H9 (cell line): ENCODE data around the gene CXCL13. TPM values are rescaled to one million over a fixed set of nuclear protein-coding genes. Genes with fewer than 3 reads are reported as not detected.

ENCODE experiments used
- DNase-seq: peaks from one replicate; pipeline ENCODE4 v3.0.0-alpha.2; 2017
- H2AFZ ChIP-seq: one replicate; pipeline ENCODE4 v1.6.1; 2013; ENCODE audit warnings: mild to moderate bottlenecking, low read length, control low read depth, moderate library complexity
- H2AK5ac ChIP-seq: 2 replicates; pipeline ENCODE4 v1.6.1; 2013; ENCODE audit warnings: low read length, control low read depth, mixed read lengths; ENCODE audit not compliant: insufficient read length
- H2BK120ac ChIP-seq: one replicate; pipeline ENCODE4 v1.6.1; 2013; ENCODE audit warnings: low read depth, mild to moderate bottlenecking, low read length, control low read depth, inconsistent platforms; ENCODE audit not compliant: poor library complexity, severe bottlenecking
- H2BK12ac ChIP-seq: 2 replicates; pipeline ENCODE4 v1.6.1; 2013; ENCODE audit warnings: low read length, control low read depth, mixed read lengths, low read depth; ENCODE audit not compliant: insufficient read length
- H2BK15ac ChIP-seq: 2 replicates; pipeline ENCODE4 v1.6.1; 2013; ENCODE audit warnings: low read depth, low read length, control low read depth
- H2BK20ac ChIP-seq: one replicate; pipeline ENCODE4 v1.6.1; 2013; ENCODE audit warnings: low read depth, mild to moderate bottlenecking, low read length, control low read depth, inconsistent platforms; ENCODE audit not compliant: poor library complexity, severe bottlenecking
- H2BK5ac ChIP-seq: 2 replicates; pipeline ENCODE4 v1.6.1; 2013; ENCODE audit warnings: low read length, control low read depth, mixed read lengths; ENCODE audit not compliant: insufficient read length
- H3K14ac ChIP-seq: 2 replicates; pipeline ENCODE4 v1.6.1; 2013; ENCODE audit warnings: low read length, control low read depth; ENCODE audit not compliant: insufficient read depth
- H3K18ac ChIP-seq: 2 replicates; pipeline ENCODE4 v1.6.1; 2013; ENCODE audit warnings: low read depth, mild to moderate bottlenecking, mixed read lengths, low read length, control low read depth; ENCODE audit not compliant: insufficient read length
- H3K23ac ChIP-seq: 2 replicates; pipeline ENCODE4 v1.6.1; 2013; ENCODE audit warnings: low read length, control low read depth, mixed read lengths, low read depth; ENCODE audit not compliant: insufficient read length
- H3K23me2 ChIP-seq: 2 replicates; pipeline ENCODE4 v1.6.1; 2013; ENCODE audit warnings: low read depth, mild to moderate bottlenecking, mixed read lengths, low read length, control low read depth; ENCODE audit not compliant: insufficient read length, poor library complexity, severe bottlenecking
- H3K27ac ChIP-seq: 2 replicates; pipeline ENCODE4 v1.5.1; 2013; ENCODE audit warnings: low read length, control low read depth, mixed read lengths, low read depth; ENCODE audit not compliant: insufficient read length
- H3K27me3 ChIP-seq: 2 replicates; pipeline ENCODE4 v1.6.1; 2013; ENCODE audit warnings: low read length, control low read depth, inconsistent platforms; ENCODE audit not compliant: insufficient read depth
- H3K4ac ChIP-seq: 2 replicates; pipeline ENCODE4 v1.6.1; 2013; ENCODE audit warnings: low read depth, mild to moderate bottlenecking, control low read depth, inconsistent platforms, low read length, moderate library complexity
- H3K4me1 ChIP-seq: 2 replicates; pipeline ENCODE4 v1.6.1; 2013; ENCODE audit warnings: low read length, control low read depth, inconsistent platforms; ENCODE audit not compliant: insufficient read depth
- H3K4me2 ChIP-seq: 2 replicates; pipeline ENCODE4 v1.6.1; 2013; ENCODE audit warnings: low read length, control low read depth, mixed read lengths; ENCODE audit not compliant: insufficient read length, insufficient read depth
- H3K56ac ChIP-seq: 2 replicates; pipeline ENCODE4 v1.6.1; 2013; ENCODE audit warnings: low read depth, mild to moderate bottlenecking, mixed read lengths, low read length, control low read depth; ENCODE audit not compliant: insufficient read length
- H3K79me1 ChIP-seq: 2 replicates; pipeline ENCODE4 v1.6.1; 2013; ENCODE audit warnings: low read depth, mild to moderate bottlenecking, moderate library complexity, low read length, control low read depth, inconsistent platforms; ENCODE audit not compliant: insufficient read depth, poor library complexity, severe bottlenecking
- H3K79me2 ChIP-seq: 2 replicates; pipeline ENCODE4 v1.6.1; 2013; ENCODE audit warnings: low read length, control low read depth, inconsistent platforms; ENCODE audit not compliant: insufficient read depth
- H3K9ac ChIP-seq: 2 replicates; pipeline ENCODE4 v1.6.1; 2013; ENCODE audit warnings: low read length, control low read depth, mixed read lengths; ENCODE audit not compliant: insufficient read length; ENCODE audit errors: extremely low read depth
- H3K9me3 ChIP-seq: one replicate; pipeline ENCODE4 v1.6.1; 2013; ENCODE audit warnings: low read depth, low read length, inconsistent platforms; ENCODE audit not compliant: control insufficient read depth
- H3T11ph ChIP-seq: one replicate; pipeline ENCODE4 v1.6.1; 2013; ENCODE audit warnings: mild to moderate bottlenecking, low read length, control low read depth, inconsistent platforms
- H4K20me1 ChIP-seq: one replicate; pipeline ENCODE4 v1.6.1; 2013; ENCODE audit not compliant: control insufficient read depth, insufficient read length, insufficient read depth
- H4K5ac ChIP-seq: 2 replicates; pipeline ENCODE4 v1.6.1; 2013; ENCODE audit warnings: low read depth, mild to moderate bottlenecking, mixed read lengths, low read length, control low read depth; ENCODE audit not compliant: insufficient read length
- H4K8ac ChIP-seq: replicated peaks from 2 replicates; pipeline ENCODE4 v1.6.1; 2013; ENCODE audit warnings: low read length, control low read depth, mixed read lengths, low read depth; ENCODE audit not compliant: insufficient read length
- H4K91ac ChIP-seq: 2 replicates; pipeline ENCODE4 v1.6.1; 2013; ENCODE audit warnings: low read depth, mild to moderate bottlenecking, moderate library complexity, mixed read lengths, low read length, control low read depth; ENCODE audit not compliant: insufficient read length
- H3K27ac Mint-ChIP-seq, 3 experiments: 2 replicates in 2 of 3; 3 replicates in 1 of 3; pipeline ENCODE4 v1.8.0; 2020 to 2021; ENCODE audit warnings: mixed read lengths in 3 of 3, mild to moderate bottlenecking in 1 of 3, moderate library complexity in 1 of 3
- H3K27me3 Mint-ChIP-seq: 2 replicates; pipeline ENCODE4 v1.8.0; 2021; ENCODE audit warnings: low read depth, mild to moderate bottlenecking, moderate library complexity, mixed read lengths
- H3K36me3 Mint-ChIP-seq, 3 experiments: 2 replicates in 2 of 3; 3 replicates in 1 of 3; pipeline ENCODE4 v1.8.0; 2020 to 2021; ENCODE audit warnings: low read depth in 3 of 3, mixed read lengths in 3 of 3; ENCODE audit not compliant: insufficient read depth in 1 of 3
- H3K4me1 Mint-ChIP-seq, 2 experiments: 2 replicates each; pipeline ENCODE4 v1.8.0; 2020; ENCODE audit warnings: mixed read lengths in 2 of 2
- H3K4me3 Mint-ChIP-seq, 2 experiments: 2 replicates in 1 of 2; 3 replicates in 1 of 2; pipeline ENCODE4 v1.8.0; 2020 to 2021; ENCODE audit warnings: mild to moderate bottlenecking in 2 of 2, mixed read lengths in 2 of 2, moderate library complexity in 1 of 2
- H3K9me3 Mint-ChIP-seq, 2 experiments: 2 replicates in 1 of 2; 3 replicates in 1 of 2; pipeline ENCODE4 v1.8.0; 2020; ENCODE audit warnings: mild to moderate bottlenecking in 2 of 2, mixed read lengths in 2 of 2, moderate library complexity in 1 of 2
- CTCF ChIP-seq: fragments of 200-600 bp; sonication (generic); conservative IDR thresholded peaks from 3 replicates; pipeline ENCODE4 v1.8.0; 2021; ENCODE audit warnings: antibody characterized with exemption, mild to moderate bottlenecking
- WGBS: extraction: QIAGEN DNeasy Blood & Tissue Kit; methylation state at CpG from one replicate; pipeline ENCODE4 v1.1.7; 2013; ENCODE audit warnings: missing lambda C conversion rate, low lambda C conversion rate, mixed read lengths; ENCODE audit not compliant: insufficient read length; ENCODE audit errors: extremely low coverage; 5-methylcytosine and 5-hydroxymethylcytosine counted together
- total RNA-seq: library from RNA; stranded (reverse); gene quantifications from 2 replicates; pipeline ENCODE4 v1.2.1, GENCODE V29; 2021

The CXCL13 gene
- total RNA-seq, 1 experiment from 2014 or later = not detected

GRCh38 chr4:77579406-77580076, 26.1 kb upstream of the CXCL13 start:
- Histone ChIP-seq H2BK20ac (no peak overlapping the region), H3K4ac (no peak overlapping the region), H3K79me1 (no peaks in the 10 kb centered on the region), H4K5ac (no peak overlapping the region), H2BK15ac (no peak overlapping the region), H2AFZ (no peak overlapping the region), H2AK5ac (no peak overlapping the region), H4K8ac (no peak overlapping the region), H3K56ac (no peak overlapping the region), H3T11ph (no peak overlapping the region), H3K4me2 (no peak overlapping the region), H4K20me1 (no peaks in the 10 kb centered on the region), H3K79me2 (no peaks in the 10 kb centered on the region), H3K14ac (no peak overlapping the region), H3K27me3 (no peaks in the 10 kb centered on the region), H3K23me2 (no peaks in the 10 kb centered on the region), H3K4me1 (no peaks in the 10 kb centered on the region), H4K91ac (no peak overlapping the region), H2BK12ac (no peak overlapping the region), H3K23ac (no peak overlapping the region), H3K27ac (no peak overlapping the region), H2BK5ac (no peak overlapping the region), H3K9me3 (no peaks in the 10 kb centered on the region), H2BK120ac (no peak overlapping the region), H3K9ac (no peak overlapping the region), H3K18ac (no peak overlapping the region)
- DNase-seq = no peak
- no peaks in the 10 kb centered on the region for H3K36me3 Mint-ChIP-seq
- no peak overlapping the region for H3K27ac Mint-ChIP-seq
- H3K4me3 Mint-ChIP-seq = no peak overlapping the region
- H3K9me3 Mint-ChIP-seq = peaks cover 4 to 14% of the 10 kb centered on the region in 2 experiments; a peak in 4 of 5 replicates
- no peaks in the 10 kb centered on the region; the same call in 1 of the 2 replicates for H3K27me3 Mint-ChIP-seq
- peaks cover 0 to 2% of the 10 kb centered on the region in 2 experiments; a peak in 1 of 4 replicates for H3K4me1 Mint-ChIP-seq
- WGBS = no CpG with 5 or more reads among the region's 2 CpGs
- TF ChIP-seq CTCF = no peak
